ENCODE results near the gene MCM9. TPM values are rescaled to one million over a fixed set of nuclear protein-coding genes. Genes with fewer than 3 reads are reported as not detected.

The MCM9 gene
- total RNA-seq, 4 donors from 2014 or later: 11.2 to 18.0 (median 17.4) TPM

DNA sequence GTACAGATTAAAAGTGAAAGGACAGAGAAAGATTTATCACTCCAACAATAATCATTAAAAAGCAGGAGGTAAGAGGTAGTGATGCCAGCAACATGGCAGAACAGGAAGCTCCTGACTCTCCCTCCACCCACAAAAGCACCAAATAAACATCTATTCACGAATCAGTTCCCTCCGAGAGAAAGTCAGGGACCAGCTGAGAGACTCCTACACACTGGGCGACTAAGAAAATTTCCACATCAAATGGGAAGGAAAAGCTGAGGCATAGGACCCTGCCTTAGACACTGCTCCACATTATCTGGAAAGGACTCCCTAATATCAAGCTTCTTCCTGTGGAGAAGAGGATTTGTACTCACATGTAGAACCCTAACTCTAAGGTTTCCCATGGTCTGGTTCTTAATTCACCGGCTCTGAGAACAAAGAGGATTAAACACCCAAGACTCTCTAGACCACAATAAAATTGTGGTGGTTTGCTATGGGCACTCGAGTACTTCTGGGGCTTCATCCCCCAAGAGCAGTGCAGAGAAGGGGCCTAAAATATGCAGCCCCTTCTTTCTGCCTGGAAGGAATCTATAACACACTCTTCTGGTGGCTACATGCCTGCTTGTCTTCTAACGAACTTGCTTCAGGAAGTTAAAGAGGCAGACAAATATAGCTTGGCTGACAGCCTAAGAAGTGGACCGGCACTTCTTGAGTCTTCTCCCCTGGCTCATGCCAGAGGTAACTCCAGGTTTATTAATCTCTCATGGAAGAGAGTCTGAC, 70.4 kb downstream of the MCM9 start:
- WGBS, 2 donors: 57 to 68% methylated on average over 7 of the region's 7 CpGs
- Histone ChIP-seq H3K36me3 (peaks cover 0 to 19% (median 0%) of the 10 kb centered on the region in 3 donors), H3K4me3 (no peak overlapping the region), H3K4me1 (no peaks in the 10 kb centered on the region), H3K27me3 (no peaks in the 10 kb centered on the region), H3K27ac (no peak overlapping the region), H3K9me3 (peaks cover 0 to 13% (median 0%) of the 10 kb centered on the region in 4 donors)
- DNase-seq (ENCODE audit: low spot score in 2 of 2): no peak
- TF ChIP-seq EP300 (IDR thresholded peaks at IDR 0.05) (no peak), POLR2A (IDR thresholded peaks at IDR 0.05) (no peak)
- TF ChIP-seq, protein P1, sequence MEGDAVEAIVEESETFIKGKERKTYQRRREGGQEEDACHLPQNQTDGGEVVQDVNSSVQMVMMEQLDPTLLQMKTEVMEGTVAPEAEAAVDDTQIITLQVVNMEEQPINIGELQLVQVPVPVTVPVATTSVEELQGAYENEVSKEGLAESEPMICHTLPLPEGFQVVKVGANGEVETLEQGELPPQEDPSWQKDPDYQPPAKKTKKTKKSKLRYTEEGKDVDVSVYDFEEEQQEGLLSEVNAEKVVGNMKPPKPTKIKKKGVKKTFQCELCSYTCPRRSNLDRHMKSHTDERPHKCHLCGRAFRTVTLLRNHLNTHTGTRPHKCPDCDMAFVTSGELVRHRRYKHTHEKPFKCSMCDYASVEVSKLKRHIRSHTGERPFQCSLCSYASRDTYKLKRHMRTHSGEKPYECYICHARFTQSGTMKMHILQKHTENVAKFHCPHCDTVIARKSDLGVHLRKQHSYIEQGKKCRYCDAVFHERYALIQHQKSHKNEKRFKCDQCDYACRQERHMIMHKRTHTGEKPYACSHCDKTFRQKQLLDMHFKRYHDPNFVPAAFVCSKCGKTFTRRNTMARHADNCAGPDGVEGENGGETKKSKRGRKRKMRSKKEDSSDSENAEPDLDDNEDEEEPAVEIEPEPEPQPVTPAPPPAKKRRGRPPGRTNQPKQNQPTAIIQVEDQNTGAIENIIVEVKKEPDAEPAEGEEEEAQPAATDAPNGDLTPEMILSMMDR (IDR thresholded peaks at IDR 0.05): no peak

DNA sequence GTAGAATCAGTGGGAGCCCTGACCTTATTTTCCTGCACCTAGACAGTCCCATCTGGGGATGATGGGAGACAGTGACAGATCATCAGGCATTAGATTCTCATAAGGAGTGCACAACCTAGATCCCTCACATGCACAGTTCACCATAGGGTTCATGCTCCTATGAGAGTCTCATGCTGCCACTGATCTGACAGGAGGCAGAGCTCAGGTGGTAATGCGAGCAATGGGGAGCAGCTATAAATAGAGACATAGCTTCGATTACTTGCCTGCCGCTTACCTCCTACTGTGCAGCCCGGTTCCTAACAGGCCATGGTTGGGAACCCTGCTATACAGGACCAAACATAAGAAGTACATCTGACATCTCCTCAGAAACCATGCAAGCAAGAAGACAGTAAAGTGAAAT, 72.5 kb downstream of the MCM9 start:
- Histone ChIP-seq H3K27me3 (no peaks in the 10 kb centered on the region), H3K4me3 (no peak overlapping the region), H3K36me3 (peaks cover 0 to 19% (median 0%) of the 10 kb centered on the region in 3 donors), H3K9me3 (peaks cover 0 to 17% (median 0%) of the 10 kb centered on the region in 4 donors), H3K27ac (no peak overlapping the region), H3K4me1 (no peaks in the 10 kb centered on the region)
- no peak for TF ChIP-seq EP300 (IDR thresholded peaks at IDR 0.05)
- TF ChIP-seq POLR2A (IDR thresholded peaks at IDR 0.05): no peak
- TF ChIP-seq, protein P1 (IDR thresholded peaks at IDR 0.05): no peak
- WGBS, 2 donors: 96 to 98% methylated on average over 4 of the region's 4 CpGs
- DNase-seq (ENCODE audit: low spot score in 2 of 2): no peak

DNA sequence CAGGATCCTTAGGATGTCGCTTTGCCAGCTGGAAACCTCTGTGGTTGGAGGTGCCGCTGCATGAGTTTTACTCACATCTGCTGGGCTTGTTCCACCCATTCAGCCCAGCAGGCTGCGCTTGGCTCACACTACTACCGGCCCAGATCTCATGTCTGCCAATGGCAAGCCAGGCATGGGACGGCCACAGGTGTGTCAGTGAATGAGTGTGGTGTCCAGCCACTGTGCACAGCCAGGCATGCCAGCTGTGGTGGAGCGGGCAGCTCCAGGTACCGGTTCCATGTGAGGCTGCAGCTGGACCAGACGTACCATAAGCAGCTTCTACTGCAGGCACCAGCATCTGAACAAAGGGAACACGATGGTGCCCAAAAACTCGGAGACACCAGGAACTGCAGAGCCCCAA, 74.1 kb downstream of the MCM9 start:
- DNase-seq (ENCODE audit: low spot score in 2 of 2): no peak
- peaks cover 0 to 17% (median 0%) of the 10 kb centered on the region in 4 donors for H3K9me3 ChIP-seq
- no peak for TF ChIP-seq EP300 (IDR thresholded peaks at IDR 0.05)
- TF ChIP-seq, protein P1 (IDR thresholded peaks at IDR 0.05): no peak
- no peak for TF ChIP-seq POLR2A (IDR thresholded peaks at IDR 0.05)
- H3K4me1 ChIP-seq: no peaks in the 10 kb centered on the region
- 95% methylated on average over 4 to 9 of the region's 10 CpGs for WGBS, 2 donors
- H3K4me3 ChIP-seq: no peak overlapping the region
- H3K27ac ChIP-seq: no peak overlapping the region
- peaks cover 0 to 19% (median 0%) of the 10 kb centered on the region in 3 donors for H3K36me3 ChIP-seq
- H3K27me3 ChIP-seq: no peaks in the 10 kb centered on the region

DNA sequence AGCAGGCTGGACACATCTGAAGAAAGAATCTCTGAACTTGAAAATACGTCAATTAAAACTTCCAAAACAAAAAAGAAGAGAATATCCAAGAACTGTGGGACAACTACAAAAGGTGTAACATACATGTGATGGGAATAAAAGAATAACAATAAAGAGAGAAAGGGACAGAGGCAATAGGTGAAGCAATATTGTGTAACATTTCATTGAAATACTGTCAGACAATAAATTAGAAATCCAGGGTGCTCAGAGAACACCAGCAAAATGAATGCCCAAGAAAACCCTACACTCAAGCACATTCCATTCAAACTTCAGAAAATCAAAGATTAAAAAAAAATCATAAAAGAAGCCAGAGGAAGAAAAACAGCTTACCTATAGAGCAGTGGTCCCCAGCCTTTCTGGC, 74.6 kb downstream of the MCM9 start:
- TF ChIP-seq, protein P1 (IDR thresholded peaks at IDR 0.05): no peak
- TF ChIP-seq POLR2A (IDR thresholded peaks at IDR 0.05): no peak
- no peak for TF ChIP-seq EP300 (IDR thresholded peaks at IDR 0.05)

DNA sequence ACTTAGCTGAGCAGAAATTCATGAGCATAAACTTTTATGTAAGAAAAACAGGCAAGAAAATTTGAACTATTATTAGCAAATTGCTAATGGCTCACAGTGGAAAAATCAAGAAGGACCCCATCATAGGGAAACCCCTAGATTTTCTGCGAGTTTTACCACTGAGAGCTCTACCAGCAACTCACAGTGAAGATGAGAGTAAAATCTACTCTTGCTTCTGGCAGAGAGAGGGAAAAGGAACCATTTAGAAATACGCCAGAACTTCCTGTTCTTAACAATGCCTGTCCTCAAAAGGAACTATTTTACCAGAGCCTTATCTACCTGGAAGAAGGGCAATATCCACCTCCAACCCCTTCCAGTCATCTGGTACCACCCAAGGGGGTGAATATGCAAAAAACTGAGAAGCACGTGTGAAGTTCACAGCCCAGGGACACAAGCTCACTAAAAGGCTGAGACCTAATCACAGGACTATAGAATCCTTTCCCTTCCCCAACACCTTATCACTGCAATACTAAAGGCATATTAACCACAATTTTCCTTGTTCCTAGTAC, 75.4 kb downstream of the MCM9 start:
- Histone ChIP-seq H3K36me3 (peaks cover 0 to 19% (median 0%) of the 10 kb centered on the region in 3 donors), H3K27ac (no peak overlapping the region), H3K4me1 (no peaks in the 10 kb centered on the region), H3K4me3 (no peak overlapping the region), H3K27me3 (no peaks in the 10 kb centered on the region), H3K9me3 (peaks cover 0 to 17% (median 0%) of the 10 kb centered on the region in 4 donors)
- WGBS, 2 donors: 56 to 71% methylated on average over 3 of the region's 3 CpGs
- TF ChIP-seq EP300 (IDR thresholded peaks at IDR 0.05) (no peak), POLR2A (IDR thresholded peaks at IDR 0.05) (no peak)
- TF ChIP-seq, protein P1 (IDR thresholded peaks at IDR 0.05): no peak
- DNase-seq (ENCODE audit: low spot score in 2 of 2): no peak

More for the DNA sequence above, 74.6 kb downstream of the MCM9 start:
- WGBS, 2 donors: 97 to 98% methylated on average over 1 of the region's 1 CpG
- Histone ChIP-seq H3K27ac (no peak overlapping the region), H3K27me3 (no peaks in the 10 kb centered on the region), H3K4me3 (no peak overlapping the region), H3K36me3 (peaks cover 0 to 19% (median 0%) of the 10 kb centered on the region in 3 donors), H3K9me3 (peaks cover 0 to 17% (median 0%) of the 10 kb centered on the region in 4 donors), H3K4me1 (no peaks in the 10 kb centered on the region)
- DNase-seq (ENCODE audit: low spot score in 2 of 2): no peak
